ENCODE measurements around the gene LTA4H. TPM values are rescaled to one million over a fixed set of nuclear protein-coding genes. Genes with fewer than 3 reads are reported as not detected.
"Not testable (repeated sequence)": the region's sequence is repeated elsewhere in the genome, so short reads cannot be mapped to it uniquely, and the experiment has no call there.

The LTA4H gene
- total RNA-seq, 1 donor from 2014 or later = 57.3 TPM

DNA sequence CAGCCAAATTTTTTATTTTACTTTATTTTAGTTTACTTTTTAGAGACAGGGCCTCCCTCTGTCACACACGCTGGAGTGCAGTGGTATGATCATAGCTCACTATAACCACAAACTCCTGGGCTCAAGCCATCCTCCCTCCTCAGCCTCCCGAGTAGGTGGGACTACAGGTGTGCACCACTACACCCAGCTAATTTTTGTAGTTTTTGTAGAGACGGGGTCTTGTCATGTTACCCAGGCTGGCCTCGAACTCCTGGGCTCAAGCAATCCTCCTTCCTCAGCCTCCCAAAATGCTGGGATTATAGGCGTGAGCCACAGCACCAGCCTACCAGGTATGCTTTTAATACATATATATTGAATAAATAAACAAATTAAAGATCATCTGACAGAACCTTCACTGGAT, 32.7 kb upstream of the LTA4H start:
- intact Hi-C loops (cut with micrococcal nuclease) = no loop called here
- H3K36me3 Mint-ChIP-seq (ENCODE audit: low read depth) = no peaks in the 10 kb centered on the region
- no peak overlapping the region for H3K27ac Mint-ChIP-seq
- H3K9me3 Mint-ChIP-seq = no peaks in the 10 kb centered on the region
- no peak for DNase-seq (ENCODE audit: low spot score)
- H3K4me3 Mint-ChIP-seq = no peak overlapping the region
- peaks cover 2% of the 10 kb centered on the region for H3K27me3 Mint-ChIP-seq (ENCODE audit: insufficient read depth)
- H3K4me1 Mint-ChIP-seq (ENCODE audit: low read depth) = peaks cover 31% of the 10 kb centered on the region

DNA sequence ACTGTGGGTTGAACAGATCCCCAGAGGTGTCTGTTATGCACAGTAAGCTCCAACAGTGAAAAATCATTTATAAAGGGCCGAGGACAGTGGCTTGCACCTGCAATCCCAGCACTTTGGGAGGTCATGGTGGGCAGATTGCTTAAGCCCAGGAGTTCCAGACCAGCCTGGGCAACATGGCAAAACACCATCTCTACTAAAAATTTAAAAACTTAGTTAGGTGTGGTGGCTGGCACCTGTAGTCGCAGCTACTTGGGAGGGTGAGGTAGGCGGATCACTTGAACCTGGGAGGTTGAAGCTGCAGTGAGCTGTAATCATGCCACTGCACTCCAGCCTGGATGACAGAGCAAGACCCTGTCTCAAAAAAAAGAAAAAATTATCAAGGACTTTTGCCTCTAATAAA, 30.4 kb upstream of the LTA4H start:
- DNase-seq (ENCODE audit: low spot score); H3K9me3 Mint-ChIP-seq; H3K4me3 Mint-ChIP-seq; H3K27me3 Mint-ChIP-seq (ENCODE audit: insufficient read depth); intact Hi-C loops (cut with micrococcal nuclease); H3K27ac Mint-ChIP-seq; H3K36me3 Mint-ChIP-seq (ENCODE audit: low read depth): not testable (repeated sequence)
- peaks cover 33% of the 10 kb centered on the region for H3K4me1 Mint-ChIP-seq (ENCODE audit: low read depth)

DNA sequence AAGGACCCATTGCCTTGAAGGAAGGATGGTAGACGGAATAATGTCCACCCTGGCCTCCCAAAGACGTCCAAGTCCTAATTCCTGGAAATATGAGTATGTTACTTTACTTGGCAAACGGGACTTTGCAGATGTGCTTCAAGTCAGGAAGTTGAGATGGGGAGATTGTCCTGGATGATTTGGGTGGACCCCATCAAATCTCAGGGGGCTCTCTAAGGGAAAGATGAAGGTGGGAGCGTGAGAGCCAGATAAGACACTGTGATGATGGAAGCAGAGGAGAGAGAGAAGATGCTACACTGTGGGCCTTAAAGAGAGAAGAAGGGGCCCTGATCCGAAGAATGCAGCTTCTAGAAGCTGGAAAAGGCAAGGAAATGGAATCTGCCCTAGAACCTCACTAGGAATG, 29.6 kb upstream of the LTA4H start:
- no peak overlapping the region for H3K4me3 Mint-ChIP-seq
- intact Hi-C loops (cut with micrococcal nuclease) = no loop called here
- peaks cover 27% of the 10 kb centered on the region for H3K4me1 Mint-ChIP-seq (ENCODE audit: low read depth)
- H3K27ac Mint-ChIP-seq = no peak overlapping the region
- no peaks in the 10 kb centered on the region for H3K9me3 Mint-ChIP-seq
- H3K36me3 Mint-ChIP-seq (ENCODE audit: low read depth) = no peaks in the 10 kb centered on the region
- no peaks in the 10 kb centered on the region for H3K27me3 Mint-ChIP-seq (ENCODE audit: insufficient read depth)
- no peak for DNase-seq (ENCODE audit: low spot score)

DNA sequence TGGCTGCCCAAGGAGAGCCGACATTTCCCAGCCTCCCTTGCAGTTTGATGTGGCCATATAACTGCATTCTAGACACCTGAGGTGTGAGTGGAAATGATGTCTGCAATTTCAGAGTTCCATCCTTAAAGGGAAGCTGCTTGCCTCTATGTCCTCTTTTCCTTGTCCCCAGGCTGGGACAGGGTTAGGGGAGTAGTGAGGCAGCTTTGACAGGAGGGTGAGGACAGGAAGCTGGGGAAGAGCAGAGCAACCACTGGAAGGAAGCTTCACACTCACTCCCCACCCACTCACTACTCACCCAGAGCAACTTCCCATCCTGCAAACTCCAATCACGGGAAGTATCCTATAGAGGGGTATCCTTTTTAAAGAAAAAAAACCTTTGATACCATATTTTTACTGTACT, 28.9 kb upstream of the LTA4H start:
- Mint-ChIP-seq H3K27ac (no peak overlapping the region), H3K36me3 (ENCODE audit: low read depth) (no peaks in the 10 kb centered on the region), H3K9me3 (no peaks in the 10 kb centered on the region), H3K4me1 (ENCODE audit: low read depth) (peaks cover 27% of the 10 kb centered on the region), H3K4me3 (no peak overlapping the region), H3K27me3 (ENCODE audit: insufficient read depth) (no peaks in the 10 kb centered on the region)
- DNase-seq (ENCODE audit: low spot score) = no peak
- intact Hi-C loops (cut with micrococcal nuclease) = no loop called here

DNA sequence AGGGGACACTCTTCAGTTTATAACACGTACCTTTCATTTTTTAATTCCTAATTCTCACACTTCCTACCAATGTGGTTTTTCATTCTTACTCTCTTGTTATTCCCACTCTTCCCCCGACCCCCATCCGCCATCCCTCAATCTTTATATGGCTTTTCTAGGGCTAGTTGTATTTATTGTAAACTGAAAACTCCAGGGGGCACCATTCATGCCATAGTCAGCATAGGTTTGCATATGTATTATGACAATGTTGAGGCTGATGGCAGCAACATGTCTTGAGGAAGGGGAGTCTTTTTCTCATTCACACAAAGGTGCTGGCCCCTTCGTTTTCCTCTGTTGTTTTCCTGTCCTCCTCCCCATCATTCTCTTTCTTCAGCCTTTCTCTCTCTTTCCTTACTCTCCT, 27.7 kb upstream of the LTA4H start:
- Mint-ChIP-seq H3K4me1 (ENCODE audit: low read depth) (peaks cover 27% of the 10 kb centered on the region), H3K27ac (no peak overlapping the region), H3K4me3 (no peak overlapping the region), H3K9me3 (no peaks in the 10 kb centered on the region), H3K27me3 (ENCODE audit: insufficient read depth) (no peaks in the 10 kb centered on the region), H3K36me3 (ENCODE audit: low read depth) (no peaks in the 10 kb centered on the region)
- no peak for DNase-seq (ENCODE audit: low spot score)
- intact Hi-C loops (cut with micrococcal nuclease) = no loop called here

DNA sequence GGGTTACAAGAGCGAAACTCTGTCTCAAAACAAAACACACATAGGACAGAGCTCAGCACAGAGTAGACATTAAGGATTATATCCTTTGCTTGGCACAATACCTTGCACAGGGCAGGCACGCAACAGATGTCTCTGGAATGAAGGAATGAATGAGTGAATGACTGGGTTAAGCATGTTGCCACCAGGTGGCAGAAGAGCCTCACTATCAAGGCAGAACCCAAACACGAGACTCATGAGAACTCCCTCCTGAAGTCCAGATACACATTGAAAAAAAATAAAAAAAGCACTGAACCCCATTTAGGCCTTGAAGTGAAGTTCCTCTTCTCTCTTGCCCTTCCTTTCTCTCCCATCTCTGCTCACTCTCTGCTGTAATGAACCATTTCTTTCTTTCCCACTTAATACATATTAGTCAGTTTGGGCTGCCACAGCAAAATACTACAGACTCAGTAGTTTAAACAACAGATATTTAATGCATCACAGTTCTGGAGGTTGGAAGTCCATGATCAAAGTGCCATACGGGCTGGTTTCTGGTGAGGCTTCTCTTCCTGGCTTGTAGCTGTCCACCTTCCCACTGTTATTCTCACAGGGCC, 26.6 kb upstream of the LTA4H start:
- H3K27me3 Mint-ChIP-seq (ENCODE audit: insufficient read depth) = no peaks in the 10 kb centered on the region
- no peaks in the 10 kb centered on the region for H3K9me3 Mint-ChIP-seq
- H3K36me3 Mint-ChIP-seq (ENCODE audit: low read depth) = no peaks in the 10 kb centered on the region
- H3K27ac Mint-ChIP-seq = no peak overlapping the region
- H3K4me3 Mint-ChIP-seq = no peak overlapping the region
- peaks cover 27% of the 10 kb centered on the region for H3K4me1 Mint-ChIP-seq (ENCODE audit: low read depth)
- intact Hi-C loops (cut with micrococcal nuclease) = loop anchor here (1.0 kb wide), 7 partner anchors 71 to 454 kb away; partner anchors contain the start of gene CFAP54
- peak; percentile 58 for DNase-seq (ENCODE audit: low spot score)

DNA sequence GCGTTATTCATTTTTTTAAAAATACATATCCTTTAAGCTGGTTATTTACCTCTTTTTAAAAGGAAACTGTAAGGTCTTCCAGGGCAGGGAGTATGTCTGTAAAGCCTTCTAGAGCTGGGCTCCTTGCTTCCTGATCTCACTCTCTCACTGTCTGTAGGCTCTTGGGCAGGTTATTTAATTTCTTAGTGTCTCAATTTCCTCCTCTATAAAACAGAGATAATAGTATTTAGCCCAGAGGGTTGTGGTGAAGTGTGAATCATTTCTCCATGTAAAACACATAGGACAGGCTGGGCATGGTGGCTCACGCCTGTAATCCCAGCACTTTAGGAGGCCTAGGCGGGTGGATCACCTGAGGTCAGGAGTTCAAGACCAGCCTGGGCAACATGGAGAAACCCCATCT, 25.9 kb upstream of the LTA4H start:
- H3K36me3 Mint-ChIP-seq (ENCODE audit: low read depth) = no peaks in the 10 kb centered on the region
- no peak overlapping the region for H3K4me3 Mint-ChIP-seq
- peaks cover 27% of the 10 kb centered on the region for H3K4me1 Mint-ChIP-seq (ENCODE audit: low read depth)
- intact Hi-C loops (cut with micrococcal nuclease) = no loop called here
- H3K9me3 Mint-ChIP-seq = no peaks in the 10 kb centered on the region
- no peak for DNase-seq (ENCODE audit: low spot score)
- no peak overlapping the region for H3K27ac Mint-ChIP-seq
- no peaks in the 10 kb centered on the region for H3K27me3 Mint-ChIP-seq (ENCODE audit: insufficient read depth)

DNA sequence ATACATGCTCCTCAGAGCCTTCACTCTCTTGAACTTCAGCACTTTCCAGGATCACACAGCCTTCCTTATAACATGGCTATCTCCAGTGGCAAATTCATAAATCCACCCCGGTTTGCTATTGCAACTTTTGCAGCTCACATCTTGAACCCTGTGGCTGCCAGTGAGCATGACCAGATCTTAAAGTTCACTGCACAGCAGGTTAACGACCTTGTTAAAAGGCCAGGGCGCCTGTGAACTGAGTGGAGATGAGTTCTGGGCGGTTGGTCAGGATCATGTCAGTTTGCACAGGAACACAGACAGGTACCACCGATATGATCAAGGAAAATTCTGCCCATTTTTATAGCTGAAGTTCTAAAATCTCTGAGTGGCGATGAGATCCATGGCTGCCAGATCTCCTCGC, 24.7 kb upstream of the LTA4H start:
- Mint-ChIP-seq H3K4me1 (ENCODE audit: low read depth) (peaks cover 26% of the 10 kb centered on the region), H3K27ac (no peak overlapping the region), H3K9me3 (no peaks in the 10 kb centered on the region), H3K27me3 (ENCODE audit: insufficient read depth) (no peaks in the 10 kb centered on the region), H3K36me3 (ENCODE audit: low read depth) (peaks cover 3% of the 10 kb centered on the region), H3K4me3 (no peak overlapping the region)
- DNase-seq (ENCODE audit: low spot score) = no peak
- intact Hi-C loops (cut with micrococcal nuclease) = no loop called here

DNA sequence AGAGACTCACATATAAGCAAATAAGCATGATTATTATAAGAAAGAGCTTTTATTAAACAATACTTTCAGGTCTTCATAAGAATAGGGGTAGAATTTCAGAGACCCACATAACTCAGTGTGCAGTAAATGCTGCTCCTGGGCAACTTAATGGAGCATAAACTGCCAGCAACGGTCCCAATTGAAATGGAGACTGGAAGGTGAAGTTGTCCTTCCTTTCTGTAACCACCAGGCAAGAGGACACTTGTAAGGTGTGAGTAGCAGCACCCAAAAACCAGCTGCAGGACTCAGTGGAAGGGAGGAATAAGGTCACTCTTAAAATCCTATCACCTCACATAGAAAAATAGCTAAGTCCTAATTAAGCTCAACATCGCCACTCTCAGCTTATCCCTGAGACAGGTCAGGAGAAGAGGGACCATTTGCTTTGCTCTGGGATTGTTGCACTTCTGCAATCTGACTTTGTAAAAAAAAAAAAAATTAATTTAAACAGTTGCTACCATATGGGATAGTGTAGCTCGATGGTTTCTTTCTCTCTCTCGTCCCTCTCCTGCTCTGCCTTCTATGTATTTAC, 22.7 kb upstream of the LTA4H start:
- H3K27me3 Mint-ChIP-seq (ENCODE audit: insufficient read depth) = no peaks in the 10 kb centered on the region
- no peak for DNase-seq (ENCODE audit: low spot score)
- intact Hi-C loops (cut with micrococcal nuclease) = no loop called here
- no peak overlapping the region for H3K27ac Mint-ChIP-seq
- H3K36me3 Mint-ChIP-seq (ENCODE audit: low read depth) = peaks cover 5% of the 10 kb centered on the region
- H3K4me3 Mint-ChIP-seq = no peak overlapping the region
- H3K9me3 Mint-ChIP-seq = peaks cover 12% of the 10 kb centered on the region
- peaks cover 10% of the 10 kb centered on the region for H3K4me1 Mint-ChIP-seq (ENCODE audit: low read depth)

DNA sequence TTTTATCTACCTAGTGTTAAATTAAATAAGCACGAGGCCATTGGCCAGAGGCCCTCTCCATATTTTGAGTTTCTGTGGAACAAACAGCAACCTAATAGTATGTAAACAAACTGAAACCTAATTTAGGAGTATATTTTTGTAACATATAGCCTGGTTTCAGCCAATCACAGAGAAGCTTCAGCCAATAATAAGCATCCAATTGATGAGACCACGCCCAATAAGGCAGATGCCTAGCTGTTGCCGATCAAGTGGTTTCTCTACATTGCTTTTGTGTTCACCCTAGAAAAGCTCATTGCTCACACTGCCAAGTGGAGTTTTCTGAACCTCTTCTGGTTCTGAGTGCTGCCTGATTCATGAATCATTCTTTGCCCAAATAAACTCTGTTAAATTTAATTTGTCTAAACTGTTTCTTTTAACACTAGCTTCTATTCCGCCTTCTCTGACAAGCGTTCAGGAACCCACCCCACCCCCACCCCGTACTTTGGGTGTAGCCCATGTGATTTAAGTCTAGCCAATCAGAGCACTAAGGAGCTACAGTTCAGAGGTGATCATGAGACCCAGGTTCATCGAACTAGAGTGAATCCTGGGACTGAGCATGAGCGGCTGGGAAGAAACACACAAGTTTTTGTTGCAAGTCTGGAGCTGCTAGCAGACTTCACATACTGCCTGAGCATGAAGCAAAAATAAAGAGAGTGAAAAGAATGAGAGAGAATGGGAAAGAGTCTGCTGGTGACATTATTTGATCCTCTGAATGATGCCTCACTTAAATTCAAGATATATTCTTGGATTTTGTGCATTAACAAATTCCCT, 21.5 kb upstream of the LTA4H start:
- H3K27ac Mint-ChIP-seq = no peak overlapping the region
- peaks cover 2% of the 10 kb centered on the region for H3K4me1 Mint-ChIP-seq (ENCODE audit: low read depth)
- peaks cover 22% of the 10 kb centered on the region for H3K9me3 Mint-ChIP-seq
- H3K4me3 Mint-ChIP-seq = no peak overlapping the region
- H3K36me3 Mint-ChIP-seq (ENCODE audit: low read depth) = peaks cover 9% of the 10 kb centered on the region
- DNase-seq (ENCODE audit: low spot score) = no peak
- intact Hi-C loops (cut with micrococcal nuclease) = no loop called here
- H3K27me3 Mint-ChIP-seq (ENCODE audit: insufficient read depth) = no peaks in the 10 kb centered on the region

DNA sequence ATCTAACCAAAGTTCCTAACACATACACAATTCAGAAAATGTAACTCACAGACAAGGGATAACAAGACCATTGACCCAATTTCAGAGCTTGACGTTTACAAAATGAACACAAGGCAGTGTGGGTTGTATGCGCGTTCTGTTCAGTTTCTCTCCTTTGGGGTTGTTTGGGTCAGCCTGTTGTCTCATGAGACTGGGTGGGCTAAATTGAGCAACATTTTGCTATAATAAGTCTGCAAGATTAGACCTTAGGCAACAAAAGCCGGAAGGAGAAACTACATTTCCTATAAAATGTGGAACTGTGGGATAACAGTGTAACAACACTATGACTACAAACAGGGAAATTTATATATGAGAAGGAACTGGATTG, 18.8 kb upstream of the LTA4H start:
- H3K27ac Mint-ChIP-seq = no peak overlapping the region
- peaks cover 5% of the 10 kb centered on the region for H3K4me1 Mint-ChIP-seq (ENCODE audit: low read depth)
- intact Hi-C loops (cut with micrococcal nuclease) = no loop called here
- no peaks in the 10 kb centered on the region for H3K27me3 Mint-ChIP-seq (ENCODE audit: insufficient read depth)
- H3K4me3 Mint-ChIP-seq = no peak overlapping the region
- no peak for DNase-seq (ENCODE audit: low spot score)
- peaks cover 27% of the 10 kb centered on the region for H3K9me3 Mint-ChIP-seq
- H3K36me3 Mint-ChIP-seq (ENCODE audit: low read depth) = peaks cover 13% of the 10 kb centered on the region

DNA sequence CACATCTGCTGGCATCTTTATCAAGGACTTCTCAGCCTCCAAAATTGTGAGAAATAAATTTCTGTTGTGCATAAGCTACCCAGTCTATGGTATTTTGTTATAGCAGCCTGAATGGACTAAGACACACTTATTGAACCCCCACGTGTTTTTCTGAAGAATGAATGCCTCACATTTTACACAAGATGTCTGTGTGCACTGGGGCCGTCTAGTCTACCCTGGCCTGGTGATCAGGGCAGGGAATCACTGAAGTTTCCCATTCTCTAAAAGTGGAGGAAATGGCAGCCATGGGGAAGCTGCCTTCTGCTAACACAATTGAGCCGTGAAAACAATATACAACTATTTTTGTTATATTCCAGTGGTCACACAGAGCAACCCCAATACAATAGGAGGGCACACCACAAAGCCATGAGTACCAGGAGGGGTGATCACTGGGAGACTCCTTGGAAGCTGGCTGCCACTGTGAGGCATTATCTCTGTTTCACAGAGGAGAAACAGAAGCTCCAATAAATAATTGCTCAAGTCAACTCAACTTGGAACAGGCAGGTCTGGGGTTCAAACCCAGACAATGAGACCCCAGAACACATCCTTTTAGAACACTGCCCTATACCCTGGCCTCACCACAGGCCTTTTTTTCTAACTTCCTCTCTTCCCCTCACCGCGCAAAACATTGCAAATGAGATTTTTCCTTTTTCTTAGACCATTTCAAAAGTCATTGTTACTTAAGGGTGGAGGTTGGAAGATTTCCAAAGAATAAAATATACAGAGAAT, 18.3 kb upstream of the LTA4H start:
- intact Hi-C loops (cut with micrococcal nuclease) = no loop called here
- H3K36me3 Mint-ChIP-seq (ENCODE audit: low read depth) = peaks cover 13% of the 10 kb centered on the region
- H3K27ac Mint-ChIP-seq = no peak overlapping the region
- no peaks in the 10 kb centered on the region for H3K27me3 Mint-ChIP-seq (ENCODE audit: insufficient read depth)
- peaks cover 27% of the 10 kb centered on the region for H3K9me3 Mint-ChIP-seq
- no peak for DNase-seq (ENCODE audit: low spot score)
- H3K4me1 Mint-ChIP-seq (ENCODE audit: low read depth) = peaks cover 10% of the 10 kb centered on the region
- H3K4me3 Mint-ChIP-seq = no peak overlapping the region

All from activated T-helper 1 cell treated with anti-CD3 and anti-CD28 coated beads, Interleukin-12 subunit alpha, Interleukin-12 subunit beta, Interleukin-2, Interleukin-4 antibody, amounts not matched to agents 30 ng/mL and 10 ng/mL and 1 ng/mL, durations not matched to agents 14 hours and 24 hours and 36 hours (primary cell).